SHP77 treated with DMSO at 0.1 percent for 48 hours (cell line): ENCODE results near the gene KANSL1L.

Source experiments
- DNase-seq: peaks from one replicate; lab custom pipeline; 2025; lab: John Stamatoyannopoulos, UW

KANSL1L gene

GRCh38 chr2:210000464-210001324, 170.5 kb downstream of the KANSL1L start:
- DNase-seq = no peak

- no peak for DNase-seq
Measured at GRCh38 chr2:209998596-209998995, 172.6 kb downstream of the KANSL1L start.

GRCh38 chr2:209993968-209994367, 177.2 kb downstream of the KANSL1L start:
- no peak for DNase-seq

GRCh38 chr2:209990838-209991237, 180.4 kb downstream of the KANSL1L start:
- no peak for DNase-seq

- DNase-seq = no peak
Measured at GRCh38 chr2:209988010-209988409, 183.2 kb downstream of the KANSL1L start.

GRCh38 chr2:209986415-209986814, 184.8 kb downstream of the KANSL1L start:
- DNase-seq = no peak

- DNase-seq = no peak
Measured at GRCh38 chr2:209985874-209986273, 185.3 kb downstream of the KANSL1L start.

GRCh38 chr2:209984291-209984690, 186.9 kb downstream of the KANSL1L start:
- DNase-seq = no peak

- peak; percentile 2 for DNase-seq
Measured at GRCh38 chr2:209977386-209978239, 193.6 kb downstream of the KANSL1L start.

- no peak for DNase-seq
Measured at GRCh38 chr2:209976698-209977385, 194.4 kb downstream of the KANSL1L start.

- DNase-seq = no peak
Measured at GRCh38 chr2:209974576-209974975, 196.6 kb downstream of the KANSL1L start.

GRCh38 chr2:209973328-209973727, 197.9 kb downstream of the KANSL1L start:
- no peak for DNase-seq
